Uterus (tissue), 4 donors: ENCODE data around the gene KCNA1. TPM values are rescaled to one million over a fixed set of nuclear protein-coding genes. Genes with fewer than 3 reads are reported as not detected.

Experiments used
- DNase-seq, 2 donors: peaks; one replicate each; pipeline ENCODE4 v3.0.0-alpha.2; 2019 to 2020
- H3K27ac ChIP-seq, 2 donors: fragments of 200-600 bp; sonication (generic); 1 replicate in 1 of 2; 2 replicates in 1 of 2; pipeline ENCODE4 v1.5.1; 2016 to 2018
- H3K27me3 ChIP-seq, 2 donors: fragments of 200-600 bp; sonication (generic); one replicate each; pipeline ENCODE4 v1.5.1; 2018 to 2019; ENCODE audit warnings: control low read depth in 1 of 2
- H3K36me3 ChIP-seq, 2 donors: fragments of 200-600 bp; sonication (generic); one replicate each; pipeline ENCODE4 v1.5.1; 2019; ENCODE audit warnings: control low read depth in 1 of 2
- H3K4me1 ChIP-seq, 2 donors: fragments of 200-600 bp; sonication (generic); one replicate each; pipeline ENCODE4 v1.5.1; 2018 to 2019; ENCODE audit warnings: control low read depth in 1 of 2
- H3K4me3 ChIP-seq, 2 donors: fragments of 200-600 bp; sonication (generic); 1 replicate in 1 of 2; 2 replicates in 1 of 2; pipeline ENCODE4 v1.5.1; 2018 to 2019; ENCODE audit warnings: mild to moderate bottlenecking in 1 of 2
- H3K9me3 ChIP-seq, 2 donors: fragments of 200-600 bp; sonication (generic); one replicate each; pipeline ENCODE4 v1.5.1; 2019; ENCODE audit warnings: control low read depth in 1 of 2
- POLR2A ChIP-seq, 2 donors: fragments of 450-650 bp; IDR thresholded peaks; one replicate each; pipeline ENCODE4 v1.6.1; 2016; ENCODE audit warnings: antibody characterized with exemption in 2 of 2, mild to moderate bottlenecking in 1 of 2, moderate library complexity in 1 of 2
- intact Hi-C: fragments of 100-400 bp; cut with DNase I; formaldehyde crosslinking; loops from one replicate; pipeline ENCODE4 v1.15.1; 2023; ENCODE audit warnings: low total_unique reads
- total RNA-seq, 4 donors: library from RNA; depleted of rRNA in 3 of 4; stranded (reverse); fragments of >200 nt in 3 of 4; gene quantifications; one replicate each; pipeline versions ENCODE4 v1.1.0 to v1.2.4, GENCODE V29; 2014 to 2023
- TF ChIP-seq, protein P1 (sequence below), 4 experiments: fragments of 200-600 bp in 2 of 4; fragments of 450-650 bp in 2 of 4; sonication (generic) in 2 of 4; IDR thresholded peaks; one replicate each; pipeline ENCODE4 v1.5.1; 2016 to 2019; ENCODE audit warnings: antibody characterized with exemption in 4 of 4, mild to moderate bottlenecking in 2 of 4, moderate library complexity in 1 of 4
- donor health status: DM: yes; HTN: yes; CAD: no.

KCNA1 gene
- total RNA-seq, 4 donors from 2014 or later: under 0.01 to 2.4 (median 0.61) TPM; not detected in 1

- DNase-seq: no peak
- H3K9me3 ChIP-seq: no peaks in the 10 kb centered on the region
- H3K27ac ChIP-seq: no peak overlapping the region
- TF ChIP-seq, protein P1, sequence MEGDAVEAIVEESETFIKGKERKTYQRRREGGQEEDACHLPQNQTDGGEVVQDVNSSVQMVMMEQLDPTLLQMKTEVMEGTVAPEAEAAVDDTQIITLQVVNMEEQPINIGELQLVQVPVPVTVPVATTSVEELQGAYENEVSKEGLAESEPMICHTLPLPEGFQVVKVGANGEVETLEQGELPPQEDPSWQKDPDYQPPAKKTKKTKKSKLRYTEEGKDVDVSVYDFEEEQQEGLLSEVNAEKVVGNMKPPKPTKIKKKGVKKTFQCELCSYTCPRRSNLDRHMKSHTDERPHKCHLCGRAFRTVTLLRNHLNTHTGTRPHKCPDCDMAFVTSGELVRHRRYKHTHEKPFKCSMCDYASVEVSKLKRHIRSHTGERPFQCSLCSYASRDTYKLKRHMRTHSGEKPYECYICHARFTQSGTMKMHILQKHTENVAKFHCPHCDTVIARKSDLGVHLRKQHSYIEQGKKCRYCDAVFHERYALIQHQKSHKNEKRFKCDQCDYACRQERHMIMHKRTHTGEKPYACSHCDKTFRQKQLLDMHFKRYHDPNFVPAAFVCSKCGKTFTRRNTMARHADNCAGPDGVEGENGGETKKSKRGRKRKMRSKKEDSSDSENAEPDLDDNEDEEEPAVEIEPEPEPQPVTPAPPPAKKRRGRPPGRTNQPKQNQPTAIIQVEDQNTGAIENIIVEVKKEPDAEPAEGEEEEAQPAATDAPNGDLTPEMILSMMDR (IDR thresholded peaks at IDR 0.05): no peak
- no peak for TF ChIP-seq POLR2A (IDR thresholded peaks at IDR 0.05)
- H3K4me1 ChIP-seq: no peaks in the 10 kb centered on the region
- no peaks in the 10 kb centered on the region for H3K36me3 ChIP-seq
- no peaks in the 10 kb centered on the region for H3K27me3 ChIP-seq
- H3K4me3 ChIP-seq: no peak overlapping the region
- intact Hi-C loops: no loop called here
Measured at GRCh38 chr12:4865246-4865645, 44.5 kb upstream of the KCNA1 start.

DNA sequence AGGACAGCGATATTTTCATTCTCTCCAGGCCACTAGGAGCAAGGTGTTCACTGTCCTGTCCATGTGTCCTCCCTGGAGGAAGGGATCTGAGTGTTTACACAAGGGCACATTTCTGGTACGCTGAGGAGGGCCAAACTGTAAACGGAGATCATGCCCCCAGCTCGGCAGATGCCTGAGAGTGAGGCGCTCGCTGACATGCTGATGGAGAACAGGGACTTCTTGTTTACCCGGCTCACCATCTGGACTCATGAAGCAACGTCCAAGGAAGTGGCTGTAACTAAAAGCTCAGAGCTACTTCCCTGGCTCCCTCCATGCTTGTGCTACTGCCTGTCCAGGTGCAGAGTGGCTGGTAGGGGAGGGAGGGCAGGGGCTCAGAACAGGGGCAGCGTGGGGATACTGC is 43.4 kb upstream of the KCNA1 start:
- intact Hi-C loops: no loop called here
- TF ChIP-seq POLR2A (IDR thresholded peaks at IDR 0.05): no peak
- TF ChIP-seq, protein P1 (IDR thresholded peaks at IDR 0.05): no peak
- Histone ChIP-seq H3K4me3 (no peak overlapping the region), H3K36me3 (no peaks in the 10 kb centered on the region), H3K27ac (no peak overlapping the region), H3K4me1 (no peaks in the 10 kb centered on the region), H3K27me3 (no peaks in the 10 kb centered on the region), H3K9me3 (no peaks in the 10 kb centered on the region)
- no peak for DNase-seq

DNA sequence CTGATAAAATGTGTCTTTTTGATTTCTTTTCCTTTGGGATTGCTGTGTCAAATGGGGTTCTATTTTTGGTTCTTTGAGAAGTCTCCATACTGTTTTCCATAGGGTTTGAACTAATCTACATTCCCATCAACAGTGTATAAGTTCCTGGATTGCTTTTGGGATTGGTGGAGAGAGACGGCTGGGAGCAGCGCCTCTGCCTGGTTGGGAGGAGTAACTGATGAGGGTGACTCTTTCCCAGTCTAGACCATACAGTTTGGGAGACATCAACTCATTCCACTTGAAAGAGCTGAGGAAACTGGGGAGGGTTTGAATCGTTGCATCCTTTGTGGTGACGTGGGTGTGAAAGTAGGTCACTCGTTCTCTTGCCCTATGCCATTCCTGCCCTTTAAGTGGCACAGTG is 42.3 kb upstream of the KCNA1 start:
- no peak overlapping the region for H3K27ac ChIP-seq
- no peak for DNase-seq
- H3K9me3 ChIP-seq: no peaks in the 10 kb centered on the region
- no peaks in the 10 kb centered on the region for H3K4me1 ChIP-seq
- H3K27me3 ChIP-seq: no peaks in the 10 kb centered on the region
- intact Hi-C loops: no loop called here
- no peaks in the 10 kb centered on the region for H3K36me3 ChIP-seq
- TF ChIP-seq, protein P1 (IDR thresholded peaks at IDR 0.05): no peak
- TF ChIP-seq POLR2A (IDR thresholded peaks at IDR 0.05): no peak
- H3K4me3 ChIP-seq: no peak overlapping the region

DNA sequence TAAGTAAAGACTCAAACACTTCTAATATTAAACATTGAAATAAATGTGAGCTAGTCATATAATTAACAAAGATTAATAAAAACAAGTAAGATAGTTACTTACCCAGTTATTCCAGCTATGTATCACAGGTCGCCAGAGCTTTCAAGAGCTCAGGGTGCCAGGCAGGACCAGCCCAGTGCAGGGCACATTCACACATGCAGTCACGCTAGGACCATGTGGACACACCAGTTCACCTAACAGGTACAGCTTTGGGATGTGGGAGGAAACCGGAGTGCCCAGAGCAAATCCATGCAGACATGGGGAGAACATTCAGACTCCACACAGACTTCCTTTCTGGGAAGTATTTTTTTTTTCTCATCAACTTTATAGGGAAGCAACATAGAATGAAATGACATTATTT is 39.3 kb upstream of the KCNA1 start:
- TF ChIP-seq POLR2A (IDR thresholded peaks at IDR 0.05): no peak
- TF ChIP-seq, protein P1 (IDR thresholded peaks at IDR 0.05): no peak
- Histone ChIP-seq H3K4me3 (no peak overlapping the region), H3K27me3 (peaks cover 0 to 2% of the 10 kb centered on the region in 2 donors), H3K4me1 (no peaks in the 10 kb centered on the region), H3K27ac (no peak overlapping the region), H3K9me3 (no peaks in the 10 kb centered on the region), H3K36me3 (no peaks in the 10 kb centered on the region)
- DNase-seq: no peak
- intact Hi-C loops: no loop called here

DNA sequence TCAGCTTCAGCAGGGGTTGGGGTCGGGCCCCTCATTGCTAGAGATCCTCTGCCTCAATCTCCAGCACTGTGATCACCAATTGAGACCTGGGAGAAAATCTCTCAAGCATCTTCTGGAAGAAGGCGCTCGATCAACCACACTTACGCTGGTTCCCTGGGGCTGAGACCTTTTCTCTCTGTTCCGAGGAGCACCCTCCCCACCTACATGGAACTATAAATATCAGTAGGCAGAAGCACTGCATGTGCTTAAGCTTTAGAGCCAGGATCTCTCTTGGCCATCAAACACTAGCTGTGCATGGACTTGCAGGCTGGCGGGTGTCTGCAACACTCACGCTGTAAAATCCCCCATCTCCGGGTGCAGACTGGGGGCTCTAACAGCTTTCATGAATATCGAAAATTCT is 38.2 kb upstream of the KCNA1 start:
- no peak for DNase-seq
- no peak overlapping the region for H3K27ac ChIP-seq
- no peaks in the 10 kb centered on the region for H3K9me3 ChIP-seq
- H3K4me1 ChIP-seq: no peaks in the 10 kb centered on the region
- no peak for TF ChIP-seq POLR2A (IDR thresholded peaks at IDR 0.05)
- TF ChIP-seq, protein P1 (IDR thresholded peaks at IDR 0.05): no peak
- H3K36me3 ChIP-seq: no peaks in the 10 kb centered on the region
- H3K4me3 ChIP-seq: no peak overlapping the region
- H3K27me3 ChIP-seq: peaks cover 0 to 2% of the 10 kb centered on the region in 2 donors
- intact Hi-C loops: no loop called here
